Measurements from ENCODE around the gene CGNL1.

Gene CGNL1

DNA sequence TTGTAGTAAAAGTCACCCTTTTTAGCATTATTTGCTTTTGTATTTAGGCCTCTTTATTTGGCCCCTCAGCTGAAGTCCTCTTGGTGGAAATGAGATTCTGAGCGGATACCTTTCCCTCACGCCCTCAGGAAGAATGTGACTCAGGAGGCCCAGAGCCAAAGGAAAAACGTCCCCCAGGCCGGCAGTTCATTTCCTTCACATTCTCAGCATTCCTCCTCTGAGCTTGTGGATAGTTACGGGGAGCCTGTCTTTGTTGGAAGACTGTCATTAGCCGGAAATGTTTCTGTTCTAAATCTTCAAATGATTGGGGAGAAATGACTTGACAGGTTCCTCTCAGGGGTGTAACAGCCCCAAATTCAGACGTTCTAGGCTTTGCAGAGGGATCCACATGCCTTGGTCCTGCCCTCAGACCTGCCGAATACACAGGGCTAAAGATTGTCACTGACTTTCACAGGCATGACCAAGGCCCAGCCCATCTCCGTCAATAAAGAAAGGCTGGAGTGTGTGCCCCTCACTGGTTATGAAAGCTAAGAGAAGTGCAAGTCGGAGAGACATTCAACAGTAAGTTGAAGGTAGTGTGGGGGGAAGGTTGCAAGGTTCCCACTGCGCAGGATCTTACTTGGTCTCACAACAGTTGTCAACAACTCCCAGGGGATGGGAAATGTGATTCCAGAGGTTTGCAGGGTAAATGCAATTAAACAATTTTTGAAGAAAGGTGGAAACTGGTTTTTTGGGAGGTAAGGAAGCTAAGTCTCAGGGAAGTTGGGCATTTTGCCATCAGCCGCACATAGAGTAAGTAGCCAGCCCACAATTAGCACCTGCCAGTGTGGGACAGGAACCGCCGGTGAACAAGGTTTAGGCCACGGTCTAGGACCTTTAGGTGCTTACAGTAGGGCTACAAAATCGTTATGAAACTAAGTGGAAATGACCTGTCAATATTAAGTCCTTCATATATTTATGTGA is 175.7 kb downstream of the CGNL1 start:
- no peak for DNase-seq (ENCODE audit: low read depth)

DNA sequence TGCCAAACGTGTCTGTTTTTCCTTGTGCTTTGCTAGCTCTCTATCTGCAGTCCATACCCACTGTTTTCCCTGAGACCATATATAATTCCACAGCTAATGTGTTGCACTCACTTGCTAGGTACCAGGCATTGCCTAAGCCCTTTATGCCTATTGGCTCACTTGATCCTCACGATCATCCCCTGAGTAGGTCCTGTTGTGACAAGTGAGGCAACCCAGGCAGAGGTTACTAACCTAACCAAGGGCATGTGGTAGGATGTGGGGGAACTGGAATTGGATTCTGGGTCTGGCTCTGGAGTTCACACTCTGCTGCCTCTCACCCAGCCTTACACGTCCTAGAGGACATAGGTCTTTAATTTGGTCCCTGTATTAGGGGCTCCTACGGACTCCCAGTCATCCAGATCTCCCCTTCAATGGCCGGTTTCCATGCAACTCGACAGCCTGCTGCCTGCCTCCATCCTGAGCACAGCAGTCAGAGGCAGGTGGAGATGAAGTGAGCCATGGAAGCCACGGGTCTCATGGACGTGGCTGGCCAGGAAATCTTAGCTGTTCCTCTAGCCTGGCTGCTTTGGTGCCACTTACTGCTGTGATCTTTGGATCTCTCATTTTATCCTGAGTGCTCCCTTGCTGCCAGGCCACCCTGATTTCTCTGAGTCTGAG is 176.5 kb downstream of the CGNL1 start:
- no peak for DNase-seq (ENCODE audit: low read depth)

DNA sequence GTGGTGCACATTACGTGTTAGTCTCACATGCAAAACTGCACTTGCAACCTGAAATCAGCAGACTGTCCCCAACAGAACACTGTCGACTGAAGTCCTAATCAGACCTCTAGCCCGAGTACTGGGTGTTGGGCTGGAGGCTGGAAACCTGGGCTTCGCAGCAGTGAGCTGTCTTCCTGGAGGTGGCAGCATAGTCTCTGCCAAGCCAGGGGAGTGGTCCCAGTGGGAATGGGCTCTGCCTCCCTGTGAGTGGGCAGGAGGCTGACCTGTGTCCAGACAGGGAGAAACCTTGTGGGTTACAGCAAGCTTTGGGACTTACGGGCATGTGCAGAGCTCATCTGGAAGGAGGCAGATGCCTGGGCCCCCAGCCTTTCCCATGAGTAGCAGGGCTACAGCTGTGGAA is 177.2 kb downstream of the CGNL1 start:
- no peak for DNase-seq (ENCODE audit: low read depth)

DNA sequence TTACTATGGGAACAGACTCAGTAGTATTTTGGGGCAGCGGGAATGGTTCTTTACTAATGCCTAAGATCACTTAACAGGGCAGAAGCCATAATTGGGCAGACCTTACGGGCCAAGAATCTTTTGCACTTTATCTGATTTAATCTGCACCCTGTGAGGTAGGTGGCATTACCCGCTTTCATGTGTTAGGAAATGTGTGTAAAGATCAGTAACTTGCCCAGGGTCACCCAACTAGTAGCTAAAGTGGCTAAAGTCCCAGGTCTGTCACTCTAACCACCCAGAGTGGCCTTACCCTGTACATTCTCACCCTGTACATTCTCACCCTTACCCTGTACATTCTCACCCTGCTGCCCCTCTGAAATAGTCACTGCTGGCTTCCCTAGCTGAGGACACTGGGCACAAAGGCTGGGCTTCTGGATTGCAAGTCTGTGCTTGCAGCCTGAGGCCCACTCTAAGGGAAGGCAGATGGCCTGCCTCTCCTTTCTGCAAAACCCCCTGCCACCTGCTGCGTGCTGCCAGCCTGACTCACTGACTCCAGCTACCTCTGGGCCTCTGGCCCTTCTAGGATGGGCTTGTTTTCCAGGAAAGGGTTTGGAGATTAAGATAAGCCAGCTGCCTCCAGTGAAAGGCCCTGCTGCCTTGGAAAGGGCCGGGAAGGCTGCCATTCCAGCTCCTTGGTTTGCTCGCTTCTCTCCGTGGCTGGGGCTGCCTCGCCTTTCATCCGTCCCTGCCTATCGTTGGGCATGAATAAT is 177.9 kb downstream of the CGNL1 start:
- DNase-seq (ENCODE audit: low read depth), result no peak

DNA sequence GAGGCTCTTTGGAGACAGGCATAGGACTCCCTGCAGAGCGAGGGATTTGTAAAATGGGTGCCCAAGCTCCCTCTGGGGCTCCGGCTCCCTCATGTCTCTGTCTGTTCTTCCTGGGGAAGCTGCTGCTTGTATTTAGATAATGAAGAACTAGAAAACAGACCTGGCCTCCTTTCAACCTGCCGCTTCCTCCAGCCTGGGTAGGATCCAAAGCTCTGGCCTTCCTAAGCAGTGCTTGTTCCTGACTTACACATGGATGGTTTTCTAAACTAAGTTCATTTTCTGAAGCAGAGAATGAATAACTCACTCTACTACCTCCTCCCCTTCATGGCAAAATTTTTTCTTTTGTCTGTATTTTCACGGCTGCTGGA is 178.5 kb downstream of the CGNL1 start:
- DNase-seq (ENCODE audit: low read depth), result no peak

DNA sequence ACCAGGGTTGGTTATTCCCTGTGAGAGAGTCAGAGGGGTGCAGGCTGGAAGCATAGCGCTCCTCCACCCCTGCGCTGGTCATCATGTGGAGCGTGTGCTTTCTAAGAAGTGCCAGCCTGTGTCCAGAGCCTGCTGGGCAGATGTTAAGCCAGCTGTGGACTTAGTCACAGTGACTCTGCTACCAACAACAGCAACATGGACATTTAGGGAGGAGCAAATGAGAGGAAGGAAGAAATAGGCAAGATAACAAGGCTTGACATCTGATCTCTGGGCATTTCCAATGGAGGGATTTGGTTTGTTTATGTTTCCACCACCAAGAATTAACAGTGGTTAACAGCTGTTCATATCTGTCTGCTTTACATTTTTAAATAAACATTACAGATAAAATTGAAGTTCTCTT is 179.0 kb downstream of the CGNL1 start:
- DNase-seq (ENCODE audit: low read depth), result no peak

DNA sequence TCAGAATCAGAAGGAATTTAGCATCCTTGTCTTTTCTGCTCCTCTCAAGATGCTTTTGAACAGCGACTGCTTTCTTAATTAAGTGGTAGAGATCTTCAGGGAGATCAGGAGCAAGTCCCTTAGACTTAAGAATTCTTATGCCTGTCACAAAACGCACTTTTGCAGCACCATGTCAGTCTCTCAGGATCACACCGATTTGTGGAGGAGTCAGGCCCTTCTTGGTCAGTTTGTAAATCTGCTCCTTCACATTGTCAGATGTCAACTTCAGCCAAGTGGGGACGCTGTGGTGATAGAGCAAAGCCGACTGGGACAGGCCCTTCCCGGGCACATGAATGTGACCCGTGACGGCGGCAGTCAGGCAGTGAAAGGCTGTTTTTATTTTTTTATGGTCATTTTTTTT is 179.7 kb downstream of the CGNL1 start:
- DNase-seq (ENCODE audit: low read depth), result no peak

DNA sequence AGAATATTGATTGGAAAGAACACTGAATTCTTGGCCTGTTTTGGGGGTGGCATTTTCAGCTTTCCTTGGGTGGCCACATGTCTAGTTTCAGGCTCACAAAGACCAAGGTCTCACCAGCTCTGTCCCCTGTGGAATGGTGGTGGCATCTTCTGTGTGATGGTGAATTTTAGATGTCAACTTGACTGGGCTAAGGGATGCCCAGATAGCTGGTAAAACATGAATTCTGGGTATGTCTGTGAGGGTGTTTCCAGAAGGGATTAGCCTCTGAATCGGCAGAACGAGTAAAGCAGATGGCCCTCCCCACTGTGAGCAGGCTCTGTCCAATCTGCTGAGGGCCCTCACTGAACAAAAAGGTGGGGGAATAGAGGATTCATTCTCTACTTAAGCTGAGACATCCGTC is 181.0 kb downstream of the CGNL1 start:
- no peak for DNase-seq (ENCODE audit: low read depth)

DNA sequence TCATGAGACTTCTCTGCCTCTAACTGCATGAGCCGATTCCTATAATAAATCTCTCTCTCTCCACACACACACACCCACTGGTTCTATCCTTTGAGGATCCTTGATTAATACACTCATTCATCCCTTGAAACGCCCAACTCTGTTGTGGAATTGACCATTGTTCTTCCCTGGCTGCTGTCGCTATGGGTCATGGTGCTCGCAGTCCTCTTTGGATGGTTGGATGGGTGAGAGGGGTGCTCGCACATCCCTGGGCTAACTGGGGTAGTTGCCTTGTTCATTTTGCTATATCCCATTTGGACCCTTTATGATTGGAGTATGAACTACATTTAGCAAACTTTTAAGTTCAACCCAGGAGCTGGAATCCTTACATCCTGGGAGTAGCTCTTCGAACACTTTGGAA is 181.5 kb downstream of the CGNL1 start:
- no peak for DNase-seq (ENCODE audit: low read depth)

DNA sequence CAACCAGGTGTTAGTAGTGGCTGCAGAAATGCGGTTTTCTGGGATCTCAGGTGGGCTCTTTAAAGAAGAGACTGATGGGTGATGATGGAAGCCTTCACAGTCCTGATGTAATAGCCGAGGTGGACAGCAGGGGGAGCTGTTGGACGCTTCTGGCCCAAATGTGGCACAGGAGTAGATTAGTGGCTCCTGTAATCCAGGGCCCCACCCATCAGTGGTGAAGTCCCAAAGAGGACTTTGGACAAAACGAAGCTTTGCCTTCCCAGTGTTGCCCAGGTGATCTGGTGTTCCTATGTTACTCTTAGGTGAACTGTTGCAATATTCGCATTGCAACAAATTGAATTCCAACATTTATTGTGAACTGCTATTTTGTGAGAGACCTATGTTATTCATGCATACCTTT is 183.6 kb downstream of the CGNL1 start:
- DNase-seq (ENCODE audit: low read depth), result peak; percentile 57

DNA sequence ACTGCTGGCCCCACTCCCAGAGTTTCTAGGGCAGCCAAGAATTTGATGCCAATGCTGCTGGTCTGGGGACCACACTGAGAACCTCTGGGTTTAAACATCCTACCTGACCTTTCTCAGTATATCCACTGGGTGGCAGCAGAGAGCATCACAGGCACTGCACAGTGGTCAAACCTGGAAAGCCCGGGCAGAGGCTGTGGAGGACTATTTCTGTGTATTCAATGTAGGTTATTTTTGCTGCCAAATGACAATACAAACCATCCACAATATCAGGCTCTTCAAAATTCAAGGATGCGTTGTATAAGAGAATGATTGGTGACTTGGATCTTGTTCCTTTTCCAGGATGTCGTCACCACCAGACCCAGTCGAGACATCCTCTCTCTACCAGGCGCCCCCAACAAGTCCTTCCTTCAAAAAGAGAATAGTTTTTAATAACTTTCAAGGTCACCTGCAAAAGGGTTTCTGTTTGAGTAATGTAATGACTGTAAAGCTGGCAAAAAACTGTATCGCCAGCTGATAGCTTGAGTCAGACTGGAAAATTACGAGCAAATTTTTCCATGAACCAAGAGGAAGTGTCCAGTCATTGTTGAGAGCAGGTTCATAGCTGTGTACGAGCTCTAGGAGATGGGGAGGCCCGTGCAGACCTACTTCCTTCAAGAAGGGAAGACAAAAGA is 184.9 kb downstream of the CGNL1 start:
- peak; percentile 35 for DNase-seq (ENCODE audit: low read depth)

DNA sequence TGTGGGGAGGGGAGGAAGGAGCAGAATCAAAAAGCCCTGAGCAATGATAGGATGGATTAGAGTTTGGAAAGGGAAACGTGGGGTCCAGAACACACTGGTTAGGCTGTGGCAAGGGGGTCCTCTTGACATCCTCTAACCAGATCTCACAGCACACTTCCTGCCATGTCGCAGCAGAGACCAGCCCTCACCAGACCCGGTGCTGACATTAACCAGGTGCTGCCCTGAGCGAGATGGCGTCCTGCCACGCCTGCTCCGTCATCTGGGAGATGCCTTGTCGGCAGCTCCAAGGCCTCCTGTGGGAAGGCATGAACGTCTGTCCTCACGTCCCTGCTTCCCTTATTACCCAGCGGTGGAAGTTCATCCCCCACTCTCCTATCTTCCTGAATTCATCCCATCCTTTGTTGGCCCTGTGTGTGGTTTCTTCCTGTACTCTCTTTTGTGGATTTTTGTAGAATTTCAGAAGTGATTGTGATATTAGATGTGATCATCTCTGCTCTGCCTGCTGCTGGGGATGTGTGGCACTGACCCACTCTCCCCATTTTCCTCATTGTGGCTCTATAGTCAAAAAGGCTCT is 186.0 kb downstream of the CGNL1 start:
- no peak for DNase-seq (ENCODE audit: low read depth)

DNA sequence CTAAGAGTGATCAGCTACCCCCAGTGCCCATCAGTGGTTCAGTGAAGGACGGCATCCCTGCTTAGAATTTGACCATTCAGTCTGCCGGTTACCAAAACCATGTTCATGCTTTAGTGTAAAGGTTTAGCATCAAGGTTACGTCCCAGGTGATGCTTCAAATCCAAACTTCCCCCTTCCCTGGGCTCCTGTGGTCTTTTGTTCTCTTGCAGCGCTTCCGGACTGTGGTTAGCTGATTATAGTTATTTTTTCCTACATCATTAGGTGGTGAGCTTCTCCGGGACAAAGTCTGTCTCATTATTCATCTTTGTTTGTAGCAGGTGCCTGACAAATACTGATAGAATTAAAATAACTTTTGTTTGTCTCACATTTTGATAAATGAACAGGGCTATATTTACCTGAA is 187.1 kb downstream of the CGNL1 start:
- no peak for DNase-seq (ENCODE audit: low read depth)

DNA sequence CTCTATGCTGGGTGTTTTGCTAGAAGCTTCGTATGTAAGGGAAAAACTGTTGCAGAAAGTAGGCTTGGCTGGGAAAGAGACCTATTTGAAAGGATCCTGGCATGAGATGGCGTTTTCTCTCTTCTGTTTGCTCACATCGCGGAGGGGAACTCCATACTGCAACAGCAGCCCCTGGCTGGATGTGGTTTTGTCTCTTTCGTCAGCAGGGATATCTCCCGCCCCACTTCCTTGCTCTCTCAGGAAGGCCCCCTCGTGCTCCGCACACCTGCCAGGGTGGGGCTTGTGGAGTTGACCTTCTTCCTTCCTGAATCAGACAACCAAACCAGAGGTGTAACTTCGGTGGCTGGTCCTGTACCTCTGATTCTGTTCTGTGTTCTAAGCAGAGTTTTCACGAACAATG is 189.0 kb downstream of the CGNL1 start:
- no peak for DNase-seq (ENCODE audit: low read depth)

DNA sequence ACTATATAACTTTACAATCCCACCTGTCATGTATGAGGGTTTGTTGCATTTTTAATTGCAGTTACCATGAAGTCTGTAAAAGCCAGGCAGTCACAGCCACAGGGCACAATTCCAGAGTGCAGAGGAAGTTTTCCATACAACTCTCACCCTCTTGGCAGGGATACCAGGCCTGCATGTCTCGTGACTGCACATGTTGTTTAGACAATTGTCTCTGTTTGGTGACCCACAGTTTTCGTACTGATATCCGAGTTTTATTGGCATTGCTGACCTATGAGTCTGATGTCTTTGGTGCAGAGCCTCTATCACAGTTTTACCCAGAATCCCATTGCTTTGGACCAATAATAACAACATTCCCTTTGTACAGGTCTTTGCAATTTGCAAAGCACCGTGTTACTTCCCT is 190.5 kb downstream of the CGNL1 start:
- DNase-seq (ENCODE audit: low read depth), result no peak

DNA sequence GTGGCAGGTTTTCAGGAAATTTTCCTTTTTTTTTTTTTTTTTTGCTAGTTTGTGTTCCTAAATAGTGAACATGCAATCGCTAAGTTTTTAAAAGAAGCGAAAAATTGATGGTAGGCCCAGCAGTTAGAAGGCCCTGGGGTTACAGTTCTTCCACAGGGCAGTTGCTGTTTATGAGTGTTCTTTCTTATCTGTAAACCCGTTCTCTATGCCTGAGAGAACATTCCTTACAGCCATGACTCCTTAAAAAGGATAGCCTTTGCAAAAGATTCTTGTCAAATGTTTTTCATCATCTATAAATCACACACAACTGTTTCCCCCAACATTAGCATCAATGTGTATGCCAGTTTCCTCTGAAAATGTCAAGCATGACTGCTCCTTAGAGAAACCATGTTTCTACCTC is 191.6 kb downstream of the CGNL1 start:
- DNase-seq (ENCODE audit: low read depth), result no peak

DNA sequence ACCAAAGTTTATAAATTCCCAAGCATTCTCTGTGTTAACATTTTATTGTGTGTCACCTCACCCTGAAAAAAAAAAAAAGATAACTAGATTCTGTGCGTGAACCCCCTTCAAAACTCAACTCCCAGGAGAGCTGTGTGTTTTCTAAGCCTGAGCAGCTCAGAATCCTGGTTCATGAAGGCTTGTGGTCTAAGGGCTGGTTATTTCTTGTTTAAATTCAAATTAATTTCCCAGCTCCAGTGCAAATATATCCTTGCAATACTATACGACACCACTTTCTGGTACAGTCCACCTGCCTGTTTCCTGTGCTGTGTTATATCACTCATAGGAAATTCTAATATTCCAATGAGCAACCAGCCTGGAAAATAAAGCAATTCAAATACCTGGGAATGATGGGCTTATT is 192.0 kb downstream of the CGNL1 start:
- no peak for DNase-seq (ENCODE audit: low read depth)

DNA sequence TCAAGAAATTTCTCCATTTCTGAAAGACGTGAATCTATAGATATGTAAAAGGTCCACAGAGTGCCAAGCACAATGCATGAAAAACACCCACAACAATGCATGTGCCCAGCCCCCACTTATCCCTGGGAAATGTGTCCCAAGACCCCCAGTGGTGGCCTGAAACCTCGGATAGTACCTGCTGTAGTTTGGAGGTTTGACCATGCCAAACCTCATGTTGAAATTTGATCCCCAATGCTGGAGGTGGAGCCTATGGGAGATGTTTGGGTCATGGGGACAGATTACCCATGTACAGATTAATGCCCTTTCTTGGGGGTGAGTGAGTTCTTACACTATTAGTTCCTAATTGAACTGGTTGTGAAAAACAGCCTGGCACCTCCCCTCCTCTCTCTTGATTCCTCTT is 194.0 kb downstream of the CGNL1 start:
- DNase-seq (ENCODE audit: low read depth), result no peak

DNA sequence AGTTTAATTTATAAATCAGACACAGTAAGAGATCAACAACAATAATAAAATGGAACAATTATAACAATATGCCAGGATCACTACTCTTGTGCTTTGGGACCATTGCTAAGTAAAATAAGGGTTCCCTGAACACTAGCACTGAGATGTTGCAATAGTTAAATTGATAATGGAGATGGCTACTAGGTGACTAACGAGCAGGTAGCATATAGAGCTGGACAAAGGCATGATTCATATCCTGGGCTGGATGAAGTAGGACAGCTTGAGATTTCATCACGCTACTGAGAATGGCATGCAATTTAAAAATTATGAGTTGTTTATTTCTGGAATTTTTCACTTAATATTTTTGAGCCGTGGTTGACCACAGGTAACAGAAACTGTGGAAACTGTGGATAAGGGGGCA is 194.7 kb downstream of the CGNL1 start:
- no peak for DNase-seq (ENCODE audit: low read depth)

DNA sequence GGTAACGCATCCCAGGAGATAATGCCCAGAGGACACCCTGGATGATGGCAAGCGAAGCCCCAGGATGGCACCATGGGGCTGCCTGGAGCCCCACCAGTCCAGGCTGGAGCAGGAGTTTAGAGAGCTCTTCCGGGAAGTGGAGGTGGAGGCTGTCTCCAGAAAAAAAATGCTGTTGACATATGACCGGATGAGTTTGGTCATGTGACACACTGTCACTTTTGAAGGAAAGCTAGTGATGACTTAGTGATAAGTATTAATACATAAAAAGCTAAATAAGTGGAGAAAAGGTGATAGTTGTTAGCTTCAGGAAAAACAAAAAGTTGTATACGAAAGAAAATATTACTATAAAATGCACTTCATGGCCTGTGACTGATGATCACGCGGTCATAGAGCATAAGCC is 195.4 kb downstream of the CGNL1 start:
- DNase-seq (ENCODE audit: low read depth), result no peak

DNA sequence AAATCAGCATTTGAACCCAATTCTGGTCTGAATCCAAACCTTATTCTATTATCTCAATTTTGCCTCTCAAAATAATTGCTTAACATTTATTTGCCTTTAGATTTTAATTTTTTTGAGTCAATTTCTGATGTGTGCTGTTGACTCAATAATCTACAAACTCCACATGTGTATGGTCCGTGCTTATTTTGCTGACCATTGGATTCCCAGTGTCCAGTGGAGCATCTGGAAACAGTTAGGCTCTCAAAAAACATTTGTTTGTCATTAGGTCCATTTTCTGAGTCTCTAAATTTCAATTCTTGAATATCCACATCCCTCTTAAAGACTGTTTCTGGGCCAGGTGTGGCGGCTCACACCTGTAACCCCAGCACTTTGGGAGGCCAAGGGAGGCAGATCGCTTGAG is 196.2 kb downstream of the CGNL1 start:
- DNase-seq (ENCODE audit: low read depth), result no peak

DNA sequence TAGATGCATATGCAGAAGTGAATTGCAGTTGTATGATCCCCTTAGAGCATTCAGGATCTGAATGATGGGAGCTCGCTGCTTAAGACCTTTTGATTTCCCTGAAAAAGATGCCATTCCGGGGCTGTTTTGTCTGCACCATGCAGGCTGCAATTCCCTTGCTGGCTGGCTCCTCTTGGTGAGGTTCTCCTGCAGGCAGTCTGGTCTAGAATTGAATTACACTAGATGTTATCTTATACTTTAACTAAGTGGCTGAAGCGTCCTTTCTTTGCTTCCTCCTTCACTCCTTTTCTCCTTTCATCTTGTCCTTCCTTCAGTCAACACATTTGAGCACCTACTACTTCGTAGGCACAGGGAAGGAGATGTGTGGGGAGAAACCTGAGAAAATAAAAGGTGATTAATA is 196.8 kb downstream of the CGNL1 start:
- no peak for DNase-seq (ENCODE audit: low read depth)

Data from stimulated activated CD4-positive, alpha-beta T cell treated with anti-CD3 and anti-CD28 coated beads, Interleukin-2, amount 100 ng/mL, for 4 hours (primary cell).